GM03348 (cell line): Measurements from ENCODE around the gene MYADML2.
A peak's percentile ranks its signal among the peaks of the same experiment; 100 is the strongest.
"Not testable (repeated sequence)": the region's sequence is repeated elsewhere in the genome, so short reads cannot be mapped to it uniquely, and the experiment has no call there.

Experiments used
- DNase-seq: peaks from one replicate; pipeline ENCODE4 v3.0.0; 2012; ENCODE audit warnings: low spot score

MYADML2 gene

GRCh38 chr17:81924557-81925532 is 22.2 kb downstream of the MYADML2 start:
- no peak for DNase-seq

DNA sequence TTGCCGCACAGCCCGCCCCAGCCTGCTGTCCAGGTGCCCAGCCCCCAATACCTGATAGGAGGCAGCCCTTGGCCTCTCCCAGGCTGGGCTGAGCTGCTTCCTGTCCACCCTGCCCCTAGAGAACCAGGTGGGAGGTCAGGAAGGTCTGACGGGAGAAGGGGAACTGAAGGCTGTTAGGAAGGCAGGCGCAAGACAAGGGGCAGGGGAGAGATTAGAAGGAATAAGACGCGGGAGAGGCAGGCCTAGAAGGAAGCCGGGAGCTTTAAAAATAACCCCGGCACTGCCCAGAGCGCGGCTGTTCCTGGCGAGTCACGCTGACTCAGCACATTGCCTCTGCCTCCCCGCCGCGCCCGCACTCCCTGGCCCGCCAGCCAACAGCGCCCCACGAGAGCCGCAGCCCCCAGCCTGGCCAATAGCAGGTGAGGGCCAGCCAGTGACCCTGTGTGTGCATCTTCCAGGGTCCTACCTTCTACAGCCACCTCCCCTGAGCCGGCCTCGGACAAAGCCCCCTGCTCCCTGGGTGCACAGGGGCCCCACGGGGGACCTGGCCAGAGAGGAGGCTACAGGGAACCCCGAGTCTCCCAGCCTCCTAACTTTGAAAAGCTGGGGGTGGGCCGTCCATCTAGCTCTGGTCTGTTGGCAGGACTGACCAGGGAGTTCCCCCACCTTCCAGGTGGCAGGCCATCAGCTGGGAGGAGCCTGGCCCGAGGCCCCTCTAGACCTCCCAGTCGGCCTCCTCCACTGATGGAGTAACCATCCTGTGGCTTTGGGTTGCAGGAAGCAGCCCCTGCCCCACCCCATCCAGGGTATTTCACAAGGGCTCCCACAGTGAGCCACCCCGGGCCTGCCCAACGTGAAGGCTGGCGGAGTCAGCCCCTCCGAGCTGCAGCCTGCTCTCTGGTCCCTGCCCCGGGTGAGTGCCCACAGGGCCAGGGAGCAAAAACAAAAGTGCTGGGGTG is 23.5 kb downstream of the MYADML2 start:
- peak; percentile 85 for DNase-seq

DNA sequence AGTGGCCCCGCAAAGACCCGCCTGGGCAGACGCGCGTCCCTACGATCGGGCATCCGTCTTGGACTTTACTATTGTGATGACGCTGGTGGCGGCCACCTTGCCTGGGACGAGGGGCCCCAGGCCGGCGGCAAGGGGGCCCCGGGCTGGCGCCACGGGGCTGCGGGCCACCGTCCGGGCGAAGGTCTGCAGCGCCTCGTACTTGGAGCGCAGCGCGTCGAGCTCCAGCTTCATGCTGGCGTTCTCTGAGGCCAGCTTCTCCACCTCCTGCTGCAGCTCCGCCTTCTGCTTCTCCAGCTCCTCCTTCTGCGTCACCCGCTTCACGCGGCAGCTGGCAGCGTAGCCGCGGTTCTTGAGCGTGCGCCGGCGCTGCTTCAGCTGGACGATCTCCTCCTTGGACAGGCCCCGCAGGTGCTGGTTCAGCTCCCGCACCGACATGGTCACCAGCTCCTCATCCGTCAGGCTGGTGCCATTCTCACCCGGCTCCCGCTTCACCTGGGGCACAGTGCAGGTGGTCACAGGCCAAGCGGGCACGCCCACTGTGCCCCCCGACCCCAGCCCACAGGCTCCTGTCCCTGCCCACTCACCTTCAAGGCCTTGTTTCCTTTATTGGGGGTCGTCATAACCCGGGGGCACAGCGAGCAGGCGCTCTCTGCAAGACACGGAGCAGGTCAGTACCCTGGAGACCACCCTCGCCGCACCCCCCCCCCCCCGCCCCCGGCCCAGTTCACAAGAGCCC is 24.3 kb downstream of the MYADML2 start:
- DNase-seq = no peak

DNA sequence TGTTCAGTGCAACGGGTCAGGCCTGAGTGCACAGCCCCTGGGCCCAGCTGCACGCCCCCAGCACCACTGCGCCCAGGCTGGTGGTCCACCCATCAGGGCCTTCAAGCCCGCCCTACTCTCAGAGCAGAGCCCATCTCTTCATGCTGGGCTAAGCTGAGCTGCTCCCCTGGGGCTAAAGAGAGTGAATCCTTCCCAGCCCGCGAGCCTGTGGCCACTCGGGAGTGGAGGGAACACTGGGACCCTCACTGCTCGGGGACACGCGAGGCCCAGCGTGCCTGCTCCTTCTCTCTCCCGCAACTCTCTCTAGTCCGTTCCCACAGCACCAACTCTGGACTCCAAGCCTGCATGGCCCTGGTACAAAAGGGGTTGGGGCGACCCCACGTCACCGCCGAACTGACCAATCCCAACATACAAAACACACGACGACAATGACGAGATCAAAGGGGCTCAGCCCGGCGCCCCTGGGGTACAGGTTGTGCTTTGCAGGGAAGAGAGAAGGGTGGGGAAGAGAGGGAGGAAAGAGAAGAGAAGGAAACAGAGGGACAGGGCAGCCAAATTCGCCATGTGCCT is 25.0 kb downstream of the MYADML2 start:
- DNase-seq = no peak

- no peak for DNase-seq
Observed at GRCh38 chr17:81921537-81921862, 25.5 kb downstream of the MYADML2 start.

DNA sequence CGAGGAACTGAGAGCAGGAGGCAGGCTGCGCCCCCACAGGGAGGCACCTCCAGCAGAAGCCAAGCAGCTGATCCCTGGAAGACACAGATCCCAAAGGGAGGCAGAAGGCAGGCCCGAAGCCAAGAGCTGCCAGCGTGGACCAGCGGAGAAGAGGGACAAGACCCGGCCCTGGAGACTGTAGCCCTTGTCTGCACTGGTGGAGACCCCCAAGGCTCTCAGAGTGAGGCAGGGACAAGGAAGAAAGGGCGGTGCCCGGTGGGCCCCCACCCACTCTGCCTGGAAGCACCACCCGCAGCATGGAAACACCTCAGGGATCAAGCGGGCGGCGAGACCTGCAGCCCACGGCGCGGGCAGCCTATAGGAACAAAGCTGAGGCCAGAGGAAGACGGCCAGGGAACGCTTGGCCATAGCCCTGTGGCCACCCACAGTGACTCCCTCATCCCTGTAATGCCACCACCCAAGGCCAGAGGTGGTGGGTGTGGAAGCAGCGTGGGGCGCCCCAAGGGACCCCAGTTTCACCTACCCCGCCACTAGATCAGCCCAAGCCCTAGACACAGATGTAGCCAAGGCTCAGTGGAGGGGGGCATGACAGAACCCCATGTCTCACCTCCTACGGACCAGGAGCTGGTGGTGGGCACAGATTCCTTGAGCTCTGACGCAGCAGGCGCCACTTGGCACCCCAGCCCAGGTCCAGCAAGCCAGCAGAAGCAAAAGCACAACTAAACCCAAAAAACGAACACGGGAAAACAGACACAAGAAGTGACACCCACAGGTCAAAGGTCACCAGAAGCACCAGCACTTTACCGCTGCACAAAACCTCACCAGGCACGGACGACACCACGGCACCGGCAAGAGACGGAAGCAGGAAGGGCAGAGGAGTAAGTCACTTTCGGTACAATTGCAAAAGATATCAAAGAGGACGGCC is 26.2 kb downstream of the MYADML2 start:
- DNase-seq = no peak

DNA sequence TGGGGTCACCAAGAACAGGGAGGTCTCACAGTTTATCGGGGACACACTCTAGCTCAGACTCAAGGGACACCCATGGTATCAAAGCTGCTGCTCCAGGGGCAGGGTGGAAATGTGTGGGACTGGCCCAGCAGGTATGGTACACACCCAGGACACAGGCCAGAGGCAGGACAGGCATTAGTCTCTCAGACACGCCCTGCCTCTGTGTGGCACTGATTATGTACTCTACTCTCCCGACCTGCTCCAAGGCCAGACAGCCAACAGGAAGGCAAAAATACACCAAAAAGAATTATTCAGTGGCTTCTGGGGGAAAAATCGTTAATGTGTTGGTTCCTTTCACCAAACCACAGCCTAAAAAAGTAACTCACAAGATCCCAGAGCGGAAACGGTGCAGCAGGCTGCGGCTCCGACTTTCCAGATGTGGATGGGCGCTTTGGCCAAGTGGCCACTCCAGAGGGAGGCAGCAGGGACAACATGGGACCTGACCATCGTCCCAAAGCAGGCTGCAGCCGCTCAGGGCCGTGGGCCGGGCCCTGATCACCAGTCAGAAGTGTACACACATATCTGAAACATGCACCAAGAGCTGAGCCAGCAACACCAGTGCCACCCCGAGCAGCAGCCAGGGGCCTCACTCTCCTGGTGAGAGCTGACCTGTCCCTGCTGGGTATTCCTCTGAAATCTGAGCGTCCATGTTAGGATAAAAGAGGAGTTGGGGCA is 28.0 kb downstream of the MYADML2 start:
- DNase-seq = no peak

DNA sequence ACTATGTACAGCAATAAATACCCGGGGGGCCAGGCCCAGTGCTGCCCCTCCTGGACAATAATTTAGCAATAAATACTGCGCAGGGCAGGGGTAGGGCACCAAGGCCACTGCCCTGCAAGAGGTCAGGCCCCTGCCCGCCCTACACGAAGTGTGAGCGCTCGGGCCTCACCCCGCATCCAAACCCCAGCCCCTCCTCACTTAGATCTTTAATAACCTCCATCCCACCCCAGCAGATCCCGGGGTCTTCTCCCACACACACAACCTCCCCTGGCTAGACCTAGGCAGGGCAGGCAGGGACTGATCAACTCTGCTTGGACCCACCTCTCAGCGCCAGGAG is 28.7 kb downstream of the MYADML2 start:
- DNase-seq = not testable (repeated sequence)

GRCh38 chr17:81917565-81918332 is 29.3 kb downstream of the MYADML2 start, which contains the start of gene SIRT7:
TSS of gene SIRT7 (minus strand) at chr17:81918176. CDS start at chr17:81918131, 45 bp downstream.
- DNase-seq = peak; percentile 97

GRCh38 chr17:81916234-81917001 is 30.6 kb downstream of the MYADML2 start:
- no peak for DNase-seq

- no peak for DNase-seq
Observed at GRCh38 chr17:81915331-81915730, 31.7 kb downstream of the MYADML2 start.

GRCh38 chr17:81914103-81914850 is 32.8 kb downstream of the MYADML2 start:
- DNase-seq = no peak

- DNase-seq = no peak
Observed at GRCh38 chr17:81913394-81914102, 33.5 kb downstream of the MYADML2 start.

GRCh38 chr17:81912441-81913309 is 34.4 kb downstream of the MYADML2 start:
- DNase-seq = no peak

GRCh38 chr17:81911969-81912368 is 35.1 kb downstream of the MYADML2 start:
- no peak for DNase-seq
